B cell (primary cell): ENCODE measurements around the gene TANGO6. TPM values are rescaled to one million over a fixed set of nuclear protein-coding genes. Genes with fewer than 3 reads are reported as not detected.

Source experiments
- ATAC-seq: fragments of 200-7000 bp; cut with Tn5 transposase; one replicate; pipeline ENCODE4 v1.10.0; 2021; ENCODE audit warnings: low read depth, mild to moderate bottlenecking, moderate number of reproducible peaks, moderate library complexity
- CTCF ChIA-PET: fragments of 350-600 bp; sonication (Branson Sonifier 250); formaldehyde crosslinking; loops from one replicate; lab custom pipeline; 2021; ENCODE audit warnings: antibody characterized with exemption, inconsistent platforms; lab: Charles Lee
- POLR2A ChIA-PET: fragments of 350-600 bp; sonication (Branson Sonifier 250); formaldehyde crosslinking; loops from one replicate; lab custom pipeline; 2021; ENCODE audit warnings: antibody characterized with exemption; lab: Charles Lee
- DNase-seq: peaks from one replicate; pipeline ENCODE4 v3.0.0; 2013
- H2AFZ ChIP-seq: 2 replicates; pipeline ENCODE4 v1.6.1; 2012; ENCODE audit warnings: mild to moderate bottlenecking, low read depth, low read length; ENCODE audit not compliant: insufficient read depth, poor library complexity, severe bottlenecking
- H3K27ac ChIP-seq, 2 donors: 1 replicate in 1 of 2; 2 replicates in 1 of 2; pipeline ENCODE4 v1.5.1; 2012 to 2013; ENCODE audit warnings: low read length in 2 of 2, mild to moderate bottlenecking in 2 of 2, moderate library complexity in 1 of 2
- H3K27me3 ChIP-seq, 4 experiments: fragments of 200-600 bp in 1 of 4; sonication (generic) in 1 of 4; replicated peaks in 1 of 4; 1 replicate in 2 of 4; 2 replicates in 2 of 4; pipeline versions ENCODE4 v1.6.1 to v1.7.0; 2013 to 2016; ENCODE audit warnings: low read length in 3 of 4, mild to moderate bottlenecking in 2 of 4, mixed read lengths in 1 of 4, moderate library complexity in 1 of 4; ENCODE audit not compliant: insufficient read depth in 4 of 4, control insufficient read depth in 3 of 4; ENCODE audit errors: control extremely low read depth in 1 of 4
- H3K36me3 ChIP-seq, 2 experiments: replicated peaks in 1 of 2; 1 replicate in 1 of 2; 2 replicates in 1 of 2; pipeline versions ENCODE4 v1.6.1 to v1.7.1; 2013; ENCODE audit warnings: low read length in 1 of 2; ENCODE audit not compliant: insufficient read depth in 2 of 2, control insufficient read depth in 1 of 2; ENCODE audit errors: control extremely low read depth in 1 of 2, extremely low read depth in 1 of 2
- H3K4me1 ChIP-seq, 2 donors: fragments of 200-600 bp in 1 of 2; sonication (generic) in 1 of 2; 1 replicate in 1 of 2; 2 replicates in 1 of 2; pipeline versions ENCODE4 v1.5.1 to v1.6.1; 2013 to 2017; ENCODE audit warnings: low read length in 2 of 2; ENCODE audit not compliant: control insufficient read depth in 2 of 2, insufficient read depth in 2 of 2
- H3K4me2 ChIP-seq: replicated peaks from 2 replicates; pipeline ENCODE3; 2012; ENCODE audit warnings: mild to moderate bottlenecking, low read depth, low read length; ENCODE audit not compliant: poor library complexity, severe bottlenecking
- H3K4me3 ChIP-seq, 5 experiments: fragments of 200-600 bp in 1 of 5; sonication (generic) in 1 of 5; 1 replicate in 3 of 5; 2 replicates in 2 of 5; pipeline versions ENCODE4 v1.5.1 to v1.7.0; 2011 to 2016; ENCODE audit warnings: low read length in 4 of 5, mild to moderate bottlenecking in 4 of 5, low read depth in 2 of 5, control low read depth in 1 of 5, moderate library complexity in 1 of 5; ENCODE audit not compliant: insufficient read depth in 1 of 5; ENCODE audit errors: control extremely low read depth in 1 of 5, extremely low read depth in 1 of 5
- H3K79me2 ChIP-seq: fragments of 200-600 bp; sonication (generic); one replicate; pipeline ENCODE4 v1.6.0; 2016; ENCODE audit warnings: low read length; ENCODE audit not compliant: control insufficient read depth, insufficient read depth
- H3K9ac ChIP-seq: fragments of 200-600 bp; sonication (generic); 2 replicates; pipeline ENCODE4 v1.6.1; 2017; ENCODE audit warnings: mild to moderate bottlenecking, low read length, moderate library complexity
- H3K9me3 ChIP-seq, 3 donors: one replicate each; pipeline versions ENCODE4 v1.6.1 to v1.7.1; 2013; ENCODE audit warnings: low read length in 2 of 3; ENCODE audit not compliant: control insufficient read depth in 2 of 3, insufficient read depth in 1 of 3; ENCODE audit errors: control extremely low read depth in 1 of 3
- H4K20me1 ChIP-seq: 2 replicates; pipeline ENCODE4 v1.6.0; 2012; ENCODE audit warnings: mild to moderate bottlenecking, low read length; ENCODE audit not compliant: insufficient read depth, control insufficient read depth, poor library complexity, severe bottlenecking
- H3K27ac Mint-ChIP-seq: one replicate; pipeline ENCODE4 v1.8.0; 2021; ENCODE audit warnings: mixed read lengths
- H3K27me3 Mint-ChIP-seq: one replicate; pipeline ENCODE4 v1.8.0; 2021; ENCODE audit warnings: mixed read lengths
- H3K4me1 Mint-ChIP-seq: one replicate; pipeline ENCODE4 v1.8.0; 2021; ENCODE audit warnings: mixed read lengths
- H3K4me3 Mint-ChIP-seq: one replicate; pipeline ENCODE4 v1.8.0; 2021; ENCODE audit warnings: mixed read lengths
- H3K9me3 Mint-ChIP-seq: one replicate; pipeline ENCODE4 v1.8.0; 2022; ENCODE audit warnings: mixed read lengths; ENCODE audit not compliant: insufficient read depth
- CTCF ChIP-seq: fragments of 200-600 bp; IDR thresholded peaks from one replicate; pipeline ENCODE4 v1.8.0; 2022; ENCODE audit warnings: antibody characterized with exemption, mild to moderate bottlenecking
- EZH2 ChIP-seq: IDR thresholded peaks from 2 replicates; pipeline ENCODE4 v1.6.1; 2012; ENCODE audit warnings: borderline replicate concordance, low read depth, mild to moderate bottlenecking, moderate library complexity, low read length; ENCODE audit not compliant: insufficient read depth, poor library complexity, severe bottlenecking
- WGBS: methylation state at CpG from one replicate; pipeline ENCODE4 v1.1.5; 2013; ENCODE audit warnings: missing lambda C conversion rate; ENCODE audit not compliant: insufficient coverage; 5-methylcytosine and 5-hydroxymethylcytosine counted together
- intact Hi-C: fragments of 100-400 bp; cut with micrococcal nuclease; formaldehyde crosslinking; loops from one replicate; pipeline ENCODE4 v1.10.0; 2022
- polyA plus RNA-seq: library from polyadenylated mRNA; depleted of rRNA; stranded (reverse); fragments of >200 nt; gene quantifications from 2 replicates; pipeline ENCODE4 v1.2.3, GENCODE V29; 2012
- total RNA-seq, 2 donors: library from RNA; stranded (reverse); fragments of 120-200 nt in 1 of 2; gene quantifications; 1 replicate in 1 of 2; 2 replicates in 1 of 2; pipeline versions ENCODE4 v1.2.3 to v1.2.4, GENCODE V29; 2013 to 2022

The TANGO6 gene
- total and polyA plus RNA-seq, 2 donors (not counting 1 experiment from before 2014, with no cell fraction given), result 8.0 to 42.8 TPM

GRCh38 chr16:68910051-68910450 is 66.7 kb downstream of the TANGO6 start:
- H3K4me1 Mint-ChIP-seq, result no peaks in the 10 kb centered on the region
- 100% methylated on average over 3 of the region's 5 CpGs for whole genome bisulfite sequencing
- Histone ChIP-seq H3K4me1 (no peaks in the 10 kb centered on the region), H3K9ac (no peak overlapping the region), H3K79me2 (no peaks in the 10 kb centered on the region), H3K9me3 (no peaks in the 10 kb centered on the region), H2AFZ (no peak overlapping the region), H3K36me3 (peaks cover 6 to 35% of the 10 kb centered on the region in 2 experiments), H3K27ac (no peak overlapping the region), H4K20me1 (no peaks in the 10 kb centered on the region), H3K4me3 (no peak overlapping the region), H3K4me2 (no peak overlapping the region), H3K27me3 (no peaks in the 10 kb centered on the region)
- no peak overlapping the region for H3K4me3 Mint-ChIP-seq
- DNase-seq (no peak), ATAC-seq (no peak)
- no peaks in the 10 kb centered on the region for H3K27me3 Mint-ChIP-seq
- POLR2A ChIA-PET, result no interaction called here
- intact Hi-C loops, result no loop called here
- CTCF ChIA-PET, result no interaction called here
- TF ChIP-seq EZH2, result no peak
- no peak for TF ChIP-seq CTCF
- H3K9me3 Mint-ChIP-seq, result no peaks in the 10 kb centered on the region
- no peak overlapping the region for H3K27ac Mint-ChIP-seq

GRCh38 chr16:68915589-68915988 is 72.3 kb downstream of the TANGO6 start:
- Histone ChIP-seq H3K36me3 (peaks cover 7 to 28% of the 10 kb centered on the region in 2 experiments), H3K79me2 (no peaks in the 10 kb centered on the region), H3K9me3 (no peaks in the 10 kb centered on the region), H4K20me1 (no peaks in the 10 kb centered on the region), H3K4me1 (no peaks in the 10 kb centered on the region), H3K27me3 (no peaks in the 10 kb centered on the region), H2AFZ (no peak overlapping the region), H3K4me3 (no peak overlapping the region), H3K4me2 (no peak overlapping the region), H3K27ac (no peak overlapping the region), H3K9ac (no peak overlapping the region)
- TF ChIP-seq EZH2, result no peak
- no peak for TF ChIP-seq CTCF
- Mint-ChIP-seq H3K9me3 (no peaks in the 10 kb centered on the region), H3K27me3 (no peaks in the 10 kb centered on the region), H3K4me1 (no peaks in the 10 kb centered on the region), H3K4me3 (no peak overlapping the region), H3K27ac (no peak overlapping the region)
- intact Hi-C loops, result no loop called here
- WGBS, result no CpG with 5 or more reads among the region's 2 CpGs
- no peak for ATAC-seq
- ChIA-PET POLR2A (no interaction called here), CTCF (no interaction called here)
- DNase-seq, result no peak
